GM12878 (cell line): ENCODE results near the gene WASHC2A. TPM values are rescaled to one million over a fixed set of nuclear protein-coding genes. Genes with fewer than 3 reads are reported as not detected.
"Not testable (repeated sequence)": the region's sequence is repeated elsewhere in the genome, so short reads cannot be mapped to it uniquely, and the experiment has no call there.

Experiments used
- ATAC-seq: fragments of 200-7000 bp; cut with Tn5 transposase; 3 replicates; pipeline ENCODE4 v1.9.1; 2020; ENCODE audit warnings: mild to moderate bottlenecking, moderate library complexity
- BruUV-seq: library from RNA; stranded (reverse); fragments of 400-500 nt; replicated peaks from 2 replicates; lab custom pipeline; 2021; lab: Mats Ljungman, UMichigan
- CTCF ChIA-PET: fragments of 300-600 bp; sonication (Branson Sonifier 250); formaldehyde crosslinking; extraction: SDS; loops from one replicate; lab custom pipeline; 2021; ENCODE audit warnings: inconsistent platforms; lab: Yijun Ruan, JAX
- POLR2A ChIA-PET: fragments of 350-600 bp; formaldehyde crosslinking; extraction: SDS; loops from one replicate; lab custom pipeline; 2021; ENCODE audit warnings: inconsistent platforms; lab: Charles Lee
- RAD21 ChIA-PET: fragments of 300-600 bp; sonication (Branson Sonifier 250); formaldehyde crosslinking; loops from one replicate; lab custom pipeline; 2023; ENCODE audit warnings: antibody characterized with exemption; ENCODE audit not compliant: unreplicated experiment; lab: Charles Lee
- SMC1A ChIA-PET: fragments of 300-600 bp; sonication (Branson Sonifier 250); formaldehyde crosslinking; loops from one replicate; lab custom pipeline; 2023; ENCODE audit not compliant: unreplicated experiment, uncharacterized antibody; lab: Charles Lee
- DNase-seq: peaks from one replicate; pipeline ENCODE4 v3.0.0-alpha.2; 2011; ENCODE audit warnings: low read depth, low spot score
- FAIRE-seq: peaks from 3 replicates; lab custom pipeline; 2011; peaks lifted over from hg19 to GRCh38; lab: Jason Lieb, UNC
- H2AFZ ChIP-seq: 2 replicates; pipeline ENCODE4 v1.6.0; 2011; ENCODE audit warnings: low read depth, low read length, control low read depth; ENCODE audit not compliant: control insufficient read depth
- H3K27ac ChIP-seq: 2 replicates; pipeline ENCODE4 v1.5.1; 2011; ENCODE audit warnings: control low read depth; ENCODE audit not compliant: control insufficient read depth, insufficient read depth
- H3K27me3 ChIP-seq, 2 experiments: replicated peaks in 1 of 2; 2 replicates each; pipeline versions ENCODE4 v1.6.0 to v1.6.1; 2011; ENCODE audit warnings: low read length in 1 of 2; ENCODE audit not compliant: control insufficient read depth in 2 of 2, insufficient read depth in 2 of 2
- H3K36me3 ChIP-seq, 2 experiments: 2 replicates each; pipeline ENCODE4 v1.5.1; 2011; ENCODE audit warnings: low read length in 1 of 2; ENCODE audit not compliant: control insufficient read depth in 2 of 2, insufficient read depth in 2 of 2
- H3K4me1 ChIP-seq: 2 replicates; pipeline ENCODE4 v1.6.1; 2011; ENCODE audit warnings: mild to moderate bottlenecking, low read length, moderate library complexity, mixed read lengths; ENCODE audit not compliant: control insufficient read depth, insufficient read depth
- H3K4me2 ChIP-seq: 2 replicates; pipeline ENCODE4 v1.6.0; 2011; ENCODE audit warnings: control low read depth; ENCODE audit not compliant: control insufficient read depth, insufficient read depth
- H3K4me3 ChIP-seq: fragments of 200-600 bp; sonication (generic); 2 replicates; pipeline ENCODE4 v1.5.1; 2016
- H3K79me2 ChIP-seq: 2 replicates; pipeline ENCODE4 v1.6.0; 2011; ENCODE audit warnings: low read length; ENCODE audit not compliant: control insufficient read depth, insufficient read depth
- H3K9ac ChIP-seq: 2 replicates; pipeline ENCODE4 v1.8.0; 2011; ENCODE audit warnings: low read length, control low read depth, mixed read lengths; ENCODE audit not compliant: control insufficient read depth, insufficient read depth
- H3K9me3 ChIP-seq: replicated peaks from 3 replicates; pipeline ENCODE4 v1.5.1; 2011; ENCODE audit warnings: mild to moderate bottlenecking, low read length; ENCODE audit not compliant: control insufficient read depth, insufficient read depth
- H4K20me1 ChIP-seq: 2 replicates; pipeline ENCODE4 v1.6.0; 2011; ENCODE audit not compliant: control insufficient read depth, insufficient read depth
- WGBS: methylation state at CpG from one replicate; pipeline ENCODE4 v1.1.6; 2016; ENCODE audit warnings: low lambda C conversion rate; ENCODE audit not compliant: insufficient replicate concordance, insufficient coverage; ENCODE audit errors: missing lambda C conversion rate; 5-methylcytosine and 5-hydroxymethylcytosine counted together
- in situ Hi-C: fragments of 300-500 bp; cut with MboI; formaldehyde crosslinking; loops from 9 replicates; pipeline ENCODE4 v1.14.3; 2018; ENCODE audit warnings: mixed read lengths
- intact Hi-C: fragments of 100-400 bp; cut with micrococcal nuclease; formaldehyde crosslinking; loops from one replicate; pipeline ENCODE4 v1.14.2; 2022; ENCODE audit not compliant: unreplicated experiment
- polyA plus RNA-seq, 11 experiments: library from polyadenylated mRNA; depleted of rRNA in 4 of 11; unstranded in 6 of 11; stranded (reverse) in 5 of 11; fragments of >200 nt; fragmentation: Nextera tagmentation in 4 of 11; fragmentation: Illumina TruSeq in 1 of 11; extraction: Ambion mirVana in 4 of 11; extraction: Trizol in 1 of 11; gene quantifications; 1 replicate in 1 of 11; 2 replicates in 10 of 11; pipeline versions ENCODE4 v1.2.1 to v1.2.3, GENCODE V29; 2011 to 2016; ENCODE audit warnings: inconsistent platforms in 2 of 11, missing spikeins in 2 of 11, low read depth in 1 of 11
- total RNA-seq, 4 experiments: library from RNA; depleted of rRNA in 3 of 4; stranded (reverse); fragments of >200 nt in 3 of 4; fragmentation: Illumina TruSeq in 1 of 4; extraction: Trizol in 1 of 4; gene quantifications; 2 replicates each; pipeline versions ENCODE4 v1.2.1 to v1.2.3, GENCODE V29; 2013 to 2021

Gene WASHC2A
- total and polyA plus RNA-seq, 10 of the 15 experiments (the other 5 are each of a cell fraction or from before 2014, with no cell fraction given), result 3.7 to 30.3 (median 23.6) TPM

DNA sequence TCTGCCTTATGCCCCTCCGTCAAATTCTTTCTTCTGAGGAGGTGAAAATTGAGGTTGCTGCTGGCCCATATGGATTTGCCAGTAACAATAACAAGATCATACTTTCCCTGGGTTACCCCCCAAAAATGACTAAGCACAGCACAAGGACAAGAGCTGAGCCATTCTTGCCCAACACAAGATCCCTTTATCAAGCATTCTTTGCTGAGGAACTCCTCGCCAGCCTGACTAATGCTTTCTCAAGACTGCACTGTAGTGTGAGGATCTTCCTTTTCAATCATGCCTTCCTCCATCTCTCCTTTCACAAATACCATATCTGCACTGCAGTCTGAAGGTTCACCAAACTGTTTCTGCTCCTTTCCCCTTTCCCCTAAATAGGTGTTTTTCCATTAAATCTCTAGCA lies 92.1 kb downstream of the WASHC2A start:
- H3K27me3 ChIP-seq, DNase-seq, FAIRE-seq, H3K9me3 ChIP-seq, H3K4me2 ChIP-seq, BruUV-seq, H2AFZ ChIP-seq, ATAC-seq, POLR2A ChIA-PET, intact Hi-C loops, CTCF ChIA-PET, H3K36me3 ChIP-seq, H4K20me1 ChIP-seq, H3K9ac ChIP-seq, H3K4me1 ChIP-seq, RAD21 ChIA-PET, SMC1A ChIA-PET, H3K79me2 ChIP-seq, H3K4me3 ChIP-seq, H3K27ac ChIP-seq: not testable (repeated sequence)
- WGBS, result 35% methylated on average over 2 of the region's 2 CpGs
- in situ Hi-C loops, result loop anchor here (10.0 kb wide), 1 partner anchor 135 kb away; no protein-coding TSS in a partner anchor

DNA sequence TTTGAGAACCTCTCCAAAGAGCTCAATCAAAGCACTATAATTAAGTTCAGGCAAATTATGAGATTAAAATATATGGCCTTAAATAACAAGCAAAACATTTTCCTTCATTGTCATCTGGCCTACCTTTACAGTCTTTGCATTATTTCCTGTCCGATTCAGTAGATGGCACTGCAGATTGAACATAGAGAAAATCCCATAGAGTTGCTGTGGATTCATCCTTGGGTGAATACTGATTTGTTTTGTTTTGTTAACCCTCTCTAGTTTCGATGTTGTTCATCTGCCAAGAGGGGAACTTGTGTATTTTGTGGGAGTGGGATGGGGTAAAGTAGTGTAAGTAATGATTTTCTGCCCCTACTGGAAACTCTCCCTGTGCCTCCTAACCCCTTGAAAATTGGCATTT lies 97.3 kb downstream of the WASHC2A start:
- ATAC-seq, H3K4me2 ChIP-seq, H3K27me3 ChIP-seq, H4K20me1 ChIP-seq, H2AFZ ChIP-seq, POLR2A ChIA-PET, FAIRE-seq, RAD21 ChIA-PET, H3K9me3 ChIP-seq, BruUV-seq, H3K36me3 ChIP-seq, H3K79me2 ChIP-seq, CTCF ChIA-PET, intact Hi-C loops, in situ Hi-C loops, DNase-seq, SMC1A ChIA-PET, H3K4me1 ChIP-seq, H3K27ac ChIP-seq, H3K4me3 ChIP-seq, H3K9ac ChIP-seq: not testable (repeated sequence)
- WGBS, result 21% methylated on average over 2 of the region's 2 CpGs

DNA sequence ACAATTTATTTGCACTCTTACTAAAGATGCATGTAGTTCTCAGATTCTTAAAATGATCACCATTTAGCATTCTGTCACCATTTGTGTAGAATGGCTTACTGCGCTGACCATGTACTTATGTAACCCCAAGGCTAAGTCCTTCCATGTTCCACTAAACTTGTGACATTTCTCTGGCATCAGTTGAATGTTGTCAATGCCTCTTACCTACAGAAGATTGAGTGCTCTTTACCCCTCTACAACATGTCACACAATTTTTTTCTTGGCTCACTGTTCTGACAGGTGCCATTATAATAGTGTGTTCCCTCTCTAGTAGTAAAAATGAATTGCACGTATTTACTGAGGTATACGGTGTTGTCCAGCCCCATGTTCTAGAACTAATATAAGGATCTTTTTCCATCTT lies 100.1 kb downstream of the WASHC2A start:
- H4K20me1 ChIP-seq, BruUV-seq, H3K36me3 ChIP-seq, H3K79me2 ChIP-seq, SMC1A ChIA-PET, H3K9ac ChIP-seq, FAIRE-seq, intact Hi-C loops, in situ Hi-C loops, H2AFZ ChIP-seq, H3K4me2 ChIP-seq, DNase-seq, RAD21 ChIA-PET, H3K4me3 ChIP-seq, ATAC-seq, H3K4me1 ChIP-seq, H3K27ac ChIP-seq, POLR2A ChIA-PET, CTCF ChIA-PET, H3K27me3 ChIP-seq, H3K9me3 ChIP-seq: not testable (repeated sequence)
- WGBS, result 87% methylated on average over 2 of the region's 3 CpGs

DNA sequence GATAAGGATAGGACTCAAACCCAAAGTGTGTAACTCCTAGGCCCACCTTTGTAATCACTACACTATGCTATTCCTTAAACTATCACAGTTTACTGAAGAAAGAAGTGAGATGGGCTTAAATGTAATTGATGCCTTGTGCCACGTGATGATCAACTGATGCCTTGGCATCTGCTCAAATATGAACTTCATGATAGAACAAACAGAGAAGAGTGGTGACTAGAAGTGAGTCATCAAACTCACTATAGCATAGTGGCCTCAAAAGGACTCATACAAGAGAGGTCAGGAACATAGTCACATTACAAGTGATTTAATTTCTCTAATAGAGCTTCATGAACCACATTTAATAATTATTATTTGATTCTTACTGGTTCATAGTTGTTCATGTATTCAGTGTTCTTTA lies 101.8 kb downstream of the WASHC2A start:
- H3K9ac ChIP-seq, POLR2A ChIA-PET, in situ Hi-C loops, H3K36me3 ChIP-seq, DNase-seq, H3K27ac ChIP-seq, BruUV-seq, H3K4me1 ChIP-seq, H3K9me3 ChIP-seq, H3K79me2 ChIP-seq, ATAC-seq, FAIRE-seq, SMC1A ChIA-PET, intact Hi-C loops, RAD21 ChIA-PET, H3K4me2 ChIP-seq, H2AFZ ChIP-seq, H3K4me3 ChIP-seq, H3K27me3 ChIP-seq, H4K20me1 ChIP-seq: not testable (repeated sequence)
- 7% methylated on average over 1 of the region's 1 CpG for WGBS
- CTCF ChIA-PET, result interaction anchor here (1.4 kb wide), 1 partner anchor 54 kb away, joined by 3 read pairs; no protein-coding TSS in a partner anchor
